Stimulated activated CD4-positive, alpha-beta T cell treated with anti-CD3 and anti-CD28 coated beads, Interleukin-15, amount 100 ng/mL, for 48 hours (primary cell): ENCODE measurements around the gene ZNF143.
"Not testable (repeated sequence)": the region's sequence is repeated elsewhere in the genome, so short reads cannot be mapped to it uniquely, and the experiment has no call there.

ENCODE experiments used
- DNase-seq, 2 donors: peaks; one replicate each; pipeline ENCODE4 v3.0.0-alpha.2; 2020; ENCODE audit warnings: low read depth in 2 of 2

The ZNF143 gene

DNA sequence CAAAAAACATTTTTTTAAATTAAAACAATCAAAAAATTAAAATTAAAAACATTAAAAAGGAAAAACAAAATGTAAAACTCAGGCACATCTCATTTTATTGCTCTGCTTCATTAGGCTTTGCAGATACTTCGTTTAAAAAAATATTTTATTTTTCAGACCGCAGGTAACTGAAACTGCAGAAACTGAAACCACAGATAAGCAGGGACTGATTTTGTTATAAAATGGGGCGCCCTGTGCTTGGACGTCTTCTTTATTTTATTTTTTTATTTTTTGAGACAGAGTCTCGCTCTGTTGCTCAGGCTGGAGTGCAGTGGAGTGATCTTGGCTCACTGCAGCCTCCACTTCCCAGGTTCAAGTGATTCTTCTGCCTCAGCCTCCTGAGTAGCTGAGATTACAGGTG lies 88.4 kb downstream of the ZNF143 start:
- not testable (repeated sequence) for DNase-seq

DNA sequence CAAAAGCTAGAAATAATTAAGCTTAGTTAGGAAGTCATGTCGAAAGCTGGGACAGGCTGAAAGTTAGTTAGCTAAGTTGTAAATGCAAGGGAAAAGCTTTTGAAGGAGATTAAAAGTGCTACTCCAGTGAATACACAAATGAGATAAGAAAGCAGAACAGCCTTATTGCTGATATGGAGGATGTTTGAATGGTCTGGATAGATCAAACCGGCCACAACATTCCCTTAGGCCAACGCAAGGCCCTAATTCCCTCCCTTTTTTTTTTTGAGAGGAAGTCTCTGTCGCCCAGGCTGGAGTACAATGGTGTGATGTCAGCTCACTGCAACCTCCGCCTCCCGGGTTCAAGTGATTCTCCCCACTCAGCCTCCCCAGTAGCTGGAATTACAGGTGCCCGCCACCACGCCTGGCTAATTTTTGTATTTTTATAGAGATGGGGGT lies 89.4 kb downstream of the ZNF143 start:
- DNase-seq, result no peak

DNA sequence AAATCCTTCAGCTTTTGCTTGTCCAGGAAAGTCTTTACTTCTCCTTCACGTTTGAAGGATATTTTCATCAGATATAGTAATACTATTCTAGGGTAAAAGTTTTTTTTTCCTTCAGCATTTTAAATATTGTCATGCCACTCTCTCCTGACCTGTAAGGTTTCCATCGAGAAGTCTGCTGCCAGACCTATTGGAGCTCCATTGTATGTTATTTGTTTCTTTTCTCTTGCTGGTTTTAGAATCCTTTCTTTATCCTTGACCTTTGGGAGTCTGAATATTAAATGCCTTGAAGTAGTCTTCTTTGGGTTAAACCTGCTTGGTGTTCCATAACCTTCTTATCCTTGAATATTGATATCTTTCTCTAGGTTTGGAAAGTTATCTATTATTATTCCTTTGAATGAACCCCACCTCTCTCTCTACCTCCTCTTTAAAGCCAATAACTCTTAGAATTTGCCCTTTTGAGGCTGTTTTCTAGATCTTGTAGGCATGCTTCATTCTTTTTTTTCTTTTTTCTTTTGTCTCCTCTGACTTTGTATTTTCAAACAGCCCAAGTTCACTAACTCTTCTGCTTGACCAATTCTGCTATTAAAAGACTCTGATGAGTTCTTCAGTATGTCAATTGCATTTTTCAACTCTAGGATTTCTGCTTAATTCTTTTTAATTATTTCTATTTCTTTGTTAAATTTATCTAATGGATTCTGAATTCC lies 100.6 kb downstream of the ZNF143 start:
- no peak for DNase-seq

DNA sequence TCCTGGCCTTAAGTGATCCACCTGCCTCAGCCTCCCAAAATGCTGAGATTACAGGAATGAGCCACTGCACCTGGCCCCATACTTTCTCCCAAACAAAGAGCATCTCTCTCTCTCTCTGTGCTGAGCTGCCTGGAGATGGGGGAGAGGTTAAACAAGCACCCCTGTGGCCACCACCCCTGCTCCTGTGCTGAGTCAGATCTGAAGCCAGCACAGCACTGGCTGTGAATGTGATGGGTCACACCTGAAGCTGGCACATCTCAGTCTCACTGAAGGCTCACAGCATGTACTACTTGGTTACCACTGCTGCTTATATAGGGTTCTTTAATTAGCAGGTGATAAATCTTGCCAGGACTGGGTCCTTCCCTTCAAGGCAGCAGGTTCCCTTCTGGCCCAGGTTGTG lies 101.9 kb downstream of the ZNF143 start:
- no peak for DNase-seq

DNA sequence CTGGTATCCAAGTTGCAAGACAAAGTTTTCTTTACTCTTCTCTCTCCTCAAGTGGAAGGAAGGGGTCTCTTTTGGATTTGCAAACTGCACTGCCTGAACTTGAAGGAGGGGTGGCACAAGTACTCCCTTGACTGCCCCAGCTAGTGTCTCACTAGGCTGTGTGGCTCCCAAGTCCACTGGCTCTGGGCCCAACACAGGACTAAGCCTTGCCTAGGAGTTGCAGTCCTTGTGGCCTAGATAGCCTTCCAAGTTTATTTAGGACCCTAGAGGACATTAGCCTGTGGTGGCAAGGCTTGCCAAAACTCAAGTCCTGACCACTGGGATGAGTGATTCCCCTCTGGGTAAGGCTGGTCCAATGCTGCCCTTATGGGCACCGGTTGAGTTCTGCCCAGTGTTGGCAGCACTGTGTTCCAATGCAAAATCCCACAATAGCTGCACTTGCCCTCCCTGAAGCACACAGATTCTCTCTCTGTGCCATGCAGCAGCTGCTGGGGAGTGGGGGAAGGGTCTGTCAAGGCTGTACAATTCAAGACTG lies 102.5 kb downstream of the ZNF143 start:
- no peak for DNase-seq

DNA sequence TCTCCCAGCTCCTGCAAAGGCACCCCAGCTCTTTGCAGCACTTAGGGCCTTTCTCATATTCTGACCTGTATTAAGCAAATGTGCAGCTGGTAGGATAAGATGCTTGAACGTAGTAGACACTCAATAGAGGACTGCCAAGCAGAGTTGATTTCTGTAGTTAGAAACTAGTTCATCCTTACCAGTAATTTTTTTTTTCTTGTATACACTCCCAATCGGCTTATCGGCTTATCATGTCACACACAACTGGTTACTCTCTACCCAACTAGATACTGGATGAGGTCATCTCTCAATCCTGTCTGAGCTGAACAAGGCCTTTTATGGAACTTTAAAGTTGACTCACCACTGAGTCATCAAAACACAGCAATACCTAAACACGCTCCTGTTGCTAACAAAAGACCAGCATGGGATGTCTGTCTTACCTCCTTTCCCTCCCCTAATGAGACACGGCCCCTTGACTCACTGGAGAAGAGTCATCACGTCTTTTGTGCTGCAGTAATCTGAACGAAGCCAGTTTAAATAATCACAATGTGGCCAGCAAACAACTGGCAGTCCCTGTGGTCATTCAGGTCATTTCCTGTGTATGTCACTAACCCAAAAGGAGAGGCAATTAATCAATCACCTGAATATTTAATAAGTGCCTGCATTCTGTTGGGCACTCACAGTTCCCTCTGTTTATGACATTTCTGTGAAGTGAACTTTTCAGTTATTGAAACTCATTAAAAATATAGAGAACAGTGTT lies 105.2 kb downstream of the ZNF143 start:
- peak; percentile 60 to 63 for DNase-seq

DNA sequence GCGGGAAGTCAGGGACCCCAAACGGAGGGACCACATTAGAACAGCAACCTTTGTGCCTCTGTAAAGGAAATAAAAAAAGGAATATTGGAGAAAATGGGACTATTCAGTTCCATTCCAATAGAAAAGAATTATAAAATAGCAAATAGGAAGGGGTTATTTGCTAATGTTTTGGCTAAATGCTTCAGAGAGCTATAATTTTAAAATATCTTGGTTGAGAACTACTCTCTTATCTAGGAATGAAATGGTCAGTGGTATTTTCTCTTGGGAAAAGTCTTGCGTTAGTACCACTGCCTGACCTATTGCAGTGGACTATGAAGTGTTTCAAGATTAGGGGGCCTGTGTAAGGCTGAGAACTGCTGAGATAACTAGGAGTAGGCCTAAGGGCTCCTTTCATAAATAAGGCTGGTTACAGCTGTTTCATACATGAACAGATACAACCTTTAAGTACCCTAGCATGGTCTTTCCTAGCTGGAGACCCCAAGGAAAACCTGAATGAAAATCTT lies 105.8 kb downstream of the ZNF143 start:
- no peak for DNase-seq

DNA sequence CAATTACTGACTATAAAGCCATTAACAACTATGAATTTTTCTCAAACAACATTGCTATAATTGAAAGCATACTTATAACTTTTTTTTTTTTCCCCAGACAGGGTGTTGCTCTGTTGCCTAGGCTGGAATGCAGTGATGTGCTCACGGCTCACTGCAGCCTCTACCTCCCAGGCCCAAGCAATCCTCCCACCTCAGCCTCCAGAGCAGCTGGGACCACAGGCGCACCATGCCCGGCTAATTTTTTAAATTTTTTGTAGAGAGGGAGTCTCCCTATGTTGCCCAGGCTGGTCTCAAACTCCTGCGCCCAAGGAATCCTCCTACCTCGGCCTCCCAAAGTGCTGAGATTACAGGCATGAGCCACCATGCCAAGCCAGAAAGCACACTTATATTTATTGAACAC lies 106.6 kb downstream of the ZNF143 start:
- no peak for DNase-seq

DNA sequence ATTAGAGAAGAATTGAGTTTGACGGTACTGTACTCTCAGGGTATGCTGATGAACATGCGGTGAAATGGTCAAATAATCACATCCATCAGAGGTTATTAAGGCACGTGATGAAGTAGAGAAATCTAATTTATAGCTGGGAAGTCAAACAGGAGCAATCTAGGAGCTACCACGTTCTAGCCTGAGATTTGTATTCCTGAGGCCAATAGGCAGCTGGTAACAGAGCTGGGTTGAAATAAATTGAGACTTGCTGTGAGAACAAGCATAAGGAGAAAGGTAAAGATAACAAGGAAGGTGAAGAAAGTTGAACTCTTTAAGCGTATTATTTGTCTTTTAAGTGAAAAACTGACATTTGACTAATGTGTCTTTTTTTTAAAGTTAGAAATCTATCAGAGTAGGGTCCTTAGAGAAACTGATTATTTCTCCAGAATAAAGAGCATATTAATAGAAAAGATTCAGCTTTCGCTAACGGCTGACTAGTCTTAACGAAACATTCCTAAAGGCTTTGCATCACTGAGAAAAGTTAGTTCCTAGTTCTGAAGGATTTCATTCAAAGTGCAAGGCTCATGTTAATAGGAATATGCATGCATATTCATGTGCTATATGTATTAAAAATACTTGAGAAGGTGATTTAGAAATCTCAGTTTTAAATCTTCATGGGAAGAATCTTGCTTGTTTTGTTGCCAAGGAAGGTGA lies 107.5 kb downstream of the ZNF143 start:
- no peak for DNase-seq

DNA sequence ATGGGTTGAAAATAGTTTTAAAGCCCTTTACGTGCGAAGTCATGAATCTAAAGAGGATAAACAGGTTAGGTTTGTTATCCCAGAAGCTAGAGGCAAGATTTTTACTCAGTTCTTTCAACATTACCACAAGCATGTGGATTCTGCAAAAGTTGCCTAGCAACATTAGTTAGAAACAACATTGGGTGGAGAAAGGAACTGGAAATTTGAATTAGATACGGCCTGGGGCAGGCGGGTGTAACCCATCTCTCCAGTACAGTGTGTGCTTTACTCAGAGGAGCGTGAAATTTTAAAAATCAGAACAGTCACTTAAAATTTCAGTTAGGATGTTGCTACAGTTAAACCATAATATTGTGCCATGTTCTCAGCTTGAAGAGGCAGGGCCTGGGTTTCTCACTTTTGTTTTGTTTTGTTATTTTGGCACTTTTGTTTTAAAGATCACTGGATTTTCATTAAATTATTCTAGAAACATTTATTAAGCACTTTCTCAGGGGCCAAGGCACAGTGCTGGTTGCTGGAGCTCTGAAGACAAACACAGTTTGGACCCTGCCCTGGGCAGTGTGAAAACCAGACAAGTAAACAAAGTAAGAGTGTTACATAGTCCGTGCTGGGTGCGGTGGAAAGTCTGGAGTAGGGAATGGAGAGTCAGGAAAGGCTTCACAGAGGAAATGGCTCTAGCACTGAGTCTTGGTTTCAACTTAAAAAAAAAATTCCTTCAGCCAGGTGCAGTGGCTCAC lies 108.2 kb downstream of the ZNF143 start:
- DNase-seq, result no peak

DNA sequence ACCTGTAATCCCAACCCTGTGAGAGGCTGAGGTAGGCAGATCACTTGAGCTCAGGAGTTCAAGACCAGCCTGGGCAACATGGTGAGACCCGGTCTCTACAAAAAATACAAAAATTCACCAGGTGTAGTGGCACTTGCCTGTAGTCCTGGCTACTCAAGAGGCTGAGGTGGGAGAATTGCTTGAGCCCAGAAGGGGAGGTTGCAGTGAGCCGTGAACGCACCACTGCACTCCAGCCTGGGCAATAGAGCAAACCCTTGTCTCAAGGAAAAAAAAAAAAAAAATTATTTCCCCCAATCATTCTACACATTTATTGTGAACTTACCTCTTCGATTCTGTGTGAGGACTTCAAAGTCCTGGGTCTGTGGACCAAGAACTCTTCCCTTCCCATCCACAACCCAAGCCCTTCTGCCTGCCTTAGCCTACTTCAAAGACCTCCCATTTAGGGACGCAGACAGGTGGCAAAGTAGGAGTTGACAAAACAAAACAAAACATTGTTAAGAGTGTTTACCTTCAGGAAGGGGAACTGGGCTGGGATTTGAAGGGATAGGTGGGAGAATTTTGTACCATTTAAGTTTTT lies 108.9 kb downstream of the ZNF143 start:
- no peak for DNase-seq

DNA sequence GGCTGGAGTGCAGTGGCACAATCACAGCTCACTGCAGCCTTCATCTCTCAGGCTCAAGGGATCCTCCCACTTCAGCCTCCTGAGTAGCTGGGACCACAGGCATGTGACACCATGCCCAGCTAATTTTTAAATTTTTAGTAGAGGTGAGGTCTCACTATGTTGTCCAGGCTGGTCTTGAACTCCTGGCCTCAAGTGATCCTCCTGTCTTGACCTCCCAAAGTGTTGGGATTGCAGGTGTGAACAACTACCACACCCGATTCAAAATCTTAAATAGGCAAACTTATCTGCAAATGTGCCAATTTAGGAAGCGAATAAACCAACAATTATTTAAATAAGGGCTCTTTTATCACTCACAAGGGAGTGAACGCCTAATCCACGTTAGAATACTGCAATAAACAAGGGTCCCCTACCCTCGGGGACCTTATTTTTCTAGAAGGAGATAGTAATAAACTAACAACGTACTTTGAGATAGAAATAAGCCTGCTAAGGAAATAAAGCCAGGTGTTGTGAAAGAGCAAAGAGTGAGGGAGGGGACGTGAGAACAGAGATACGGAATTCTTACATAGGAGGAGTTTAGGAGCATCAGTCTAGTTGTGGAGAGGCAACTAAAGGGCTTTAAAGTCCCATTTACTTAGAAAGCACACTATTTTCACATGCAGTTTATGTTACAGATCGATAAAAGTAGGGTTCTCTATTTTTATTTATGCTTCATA lies 109.7 kb downstream of the ZNF143 start:
- DNase-seq, result no peak

DNA sequence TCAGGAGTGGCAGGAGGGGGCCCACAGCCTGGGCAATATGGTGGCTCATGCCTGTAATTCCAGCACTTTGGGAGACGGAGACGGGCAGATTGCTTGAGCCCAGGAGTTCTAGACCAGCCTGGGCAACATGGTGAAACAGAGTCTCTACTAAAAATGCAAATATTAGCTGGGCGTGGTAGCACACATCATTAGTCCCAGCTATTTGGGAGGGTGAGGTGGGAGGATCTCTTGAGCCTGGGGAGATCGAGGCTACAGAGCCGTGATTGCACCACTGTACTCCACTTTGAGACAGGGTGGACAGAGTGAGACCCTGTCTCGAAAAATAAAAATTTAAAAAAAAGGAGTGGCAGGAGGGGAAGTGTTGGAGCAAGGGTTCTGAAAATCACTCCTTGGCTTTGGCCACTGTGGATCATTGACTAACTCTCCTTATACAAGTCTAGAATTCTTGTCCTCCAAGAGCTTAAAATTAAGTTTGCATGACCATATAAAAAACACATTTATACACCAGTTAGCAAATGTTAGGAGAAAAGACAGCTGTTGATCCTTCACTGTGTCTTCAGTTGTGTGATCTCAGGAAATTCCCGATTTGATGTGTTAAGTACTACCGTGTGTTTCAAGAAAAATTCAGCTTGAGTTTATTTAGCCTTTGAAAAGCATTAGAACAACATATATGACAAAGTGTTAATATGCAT lies 110.4 kb downstream of the ZNF143 start:
- DNase-seq, result no peak

DNA sequence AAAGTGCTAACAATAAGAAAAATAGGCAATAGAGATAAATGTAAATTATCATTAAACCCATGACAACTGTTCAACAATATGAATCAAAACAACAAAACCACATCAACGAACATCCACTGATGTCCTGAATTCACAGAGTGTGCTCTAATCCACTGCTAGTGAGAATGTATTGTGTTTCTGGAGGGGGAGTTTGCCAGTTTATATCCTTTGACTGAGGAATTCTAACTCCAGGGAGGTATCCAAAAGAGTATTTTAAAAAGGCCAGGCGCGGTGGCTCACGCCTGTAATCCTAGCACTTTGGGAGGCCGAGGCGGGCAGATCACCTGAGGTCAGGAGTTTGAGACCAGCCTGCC lies 110.9 kb downstream of the ZNF143 start:
- DNase-seq, result no peak

DNA sequence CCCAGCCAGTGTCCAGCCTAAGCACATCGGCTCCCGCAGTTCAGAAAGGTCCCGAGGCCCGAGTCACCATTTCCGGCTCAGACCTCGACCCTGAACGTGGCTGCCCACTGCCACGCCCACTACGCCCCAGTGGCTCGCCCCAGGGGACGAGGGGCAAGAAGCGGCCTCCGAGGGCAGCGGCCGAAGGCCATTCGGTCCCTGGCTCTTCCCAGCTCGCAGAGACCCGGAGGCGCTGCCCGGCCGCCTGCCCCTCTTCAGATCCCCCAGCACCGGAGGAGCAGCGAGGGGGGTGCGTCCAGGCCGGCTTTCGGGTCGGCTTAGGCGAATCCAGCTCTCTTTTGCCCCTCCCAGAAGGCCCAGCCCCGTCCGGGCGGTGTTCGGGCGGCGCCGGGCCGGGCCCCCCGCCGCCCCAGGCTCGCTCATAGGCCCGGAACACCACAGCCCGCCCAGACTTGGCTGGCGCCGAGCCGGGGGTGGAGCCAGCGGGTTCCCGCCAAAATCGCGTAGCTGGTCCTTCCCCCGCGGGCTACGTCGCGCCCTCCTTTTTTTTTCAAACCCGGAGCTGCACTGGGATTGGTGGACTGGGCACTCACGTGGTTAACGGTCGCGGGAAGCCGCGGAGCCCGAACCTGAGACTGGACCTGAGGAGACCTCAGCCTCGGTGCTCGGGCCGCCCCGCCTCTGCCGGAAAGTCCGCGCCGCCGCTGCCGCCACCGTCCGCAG lies 112.4 kb downstream of the ZNF143 start, which contains the start of gene WEE1:
Gene WEE1 (plus strand): TSS at position 619 of the 723 bp plus-strand sequence. CDS start 264 bp downstream, outside the sequence.
- DNase-seq, result peak; percentile 96 to 97

DNA sequence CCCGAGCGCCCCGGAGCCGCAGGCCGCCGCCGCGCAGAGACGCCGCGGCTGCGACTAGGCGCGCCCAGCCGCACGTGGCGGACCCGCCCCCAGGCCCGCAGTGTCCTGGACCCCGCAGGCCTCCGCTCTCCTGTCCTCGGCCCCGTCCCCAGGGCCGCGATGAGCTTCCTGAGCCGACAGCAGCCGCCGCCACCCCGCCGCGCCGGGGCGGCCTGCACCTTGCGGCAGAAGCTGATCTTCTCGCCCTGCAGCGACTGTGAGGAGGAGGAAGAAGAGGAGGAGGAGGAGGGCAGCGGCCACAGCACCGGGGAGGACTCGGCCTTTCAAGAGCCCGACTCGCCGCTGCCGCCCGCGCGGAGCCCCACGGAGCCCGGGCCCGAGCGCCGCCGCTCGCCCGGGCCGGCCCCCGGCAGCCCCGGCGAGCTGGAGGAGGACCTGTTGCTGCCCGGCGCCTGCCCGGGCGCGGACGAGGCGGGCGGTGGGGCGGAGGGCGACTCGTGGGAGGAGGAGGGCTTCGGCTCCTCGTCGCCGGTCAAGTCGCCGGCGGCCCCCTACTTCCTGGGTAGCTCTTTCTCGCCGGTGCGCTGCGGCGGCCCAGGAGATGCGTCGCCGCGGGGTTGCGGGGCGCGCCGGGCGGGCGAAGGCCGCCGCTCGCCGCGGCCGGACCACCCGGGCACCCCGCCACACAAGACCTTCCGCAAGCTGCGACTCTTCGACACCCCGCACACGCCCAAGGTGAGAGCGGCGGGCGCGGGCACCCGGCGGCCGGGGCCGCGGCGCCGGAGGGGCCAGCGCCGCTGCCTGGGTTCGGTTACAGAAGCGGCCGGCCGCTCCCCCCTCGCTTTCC lies 113.2 kb downstream of the ZNF143 start:
- DNase-seq, result peak in 1 of 2 donors; percentile 10

DNA sequence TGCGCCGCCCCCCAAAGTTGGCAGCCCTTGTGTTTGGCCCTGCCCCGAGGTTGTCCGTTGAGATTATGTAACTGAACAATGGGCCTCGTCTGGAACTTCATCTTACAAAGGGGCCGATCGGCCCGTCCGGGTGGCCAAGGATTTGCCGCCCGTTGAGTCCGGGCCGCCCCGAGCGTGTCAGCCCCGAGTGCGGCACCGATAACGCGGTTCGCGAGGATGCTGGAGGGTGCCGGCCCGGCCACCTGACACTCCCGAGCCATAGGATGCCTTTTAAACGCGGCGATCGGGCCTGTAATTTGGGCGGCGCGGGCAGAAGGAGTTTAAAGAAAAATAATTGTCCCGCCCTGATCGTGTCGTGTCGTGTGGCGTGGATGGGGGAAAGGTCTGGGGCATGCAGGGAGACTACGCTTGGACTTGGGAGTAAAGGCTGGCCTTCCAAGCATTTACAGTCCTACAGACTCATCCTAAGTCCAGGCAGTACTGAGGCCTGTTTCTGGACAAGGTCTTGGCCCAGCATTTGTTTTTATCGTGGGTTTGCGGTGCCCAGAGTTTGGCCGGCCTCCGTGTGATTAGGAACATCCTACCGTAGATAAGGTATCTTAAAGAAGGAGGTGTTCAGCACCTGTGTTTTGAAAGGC lies 113.9 kb downstream of the ZNF143 start:
- peak in 1 of 2 donors; percentile 17 for DNase-seq
